WTC11 (cell line): ENCODE measurements around the gene HYAL2.

ENCODE experiments used
- CREB1 ChIP-seq: sonication (generic); formaldehyde crosslinking; IDR thresholded peaks from 2 replicates; pipeline ENCODE4 v1.8.0; 2023; ENCODE audit warnings: mild to moderate bottlenecking, missing genetic modification reagents
- ZNF219 ChIP-seq: sonication (generic); formaldehyde crosslinking; IDR thresholded peaks from 2 replicates; pipeline ENCODE4 v1.8.0; 2023; ENCODE audit warnings: missing genetic modification reagents, mild to moderate bottlenecking, borderline replicate concordance

DNA sequence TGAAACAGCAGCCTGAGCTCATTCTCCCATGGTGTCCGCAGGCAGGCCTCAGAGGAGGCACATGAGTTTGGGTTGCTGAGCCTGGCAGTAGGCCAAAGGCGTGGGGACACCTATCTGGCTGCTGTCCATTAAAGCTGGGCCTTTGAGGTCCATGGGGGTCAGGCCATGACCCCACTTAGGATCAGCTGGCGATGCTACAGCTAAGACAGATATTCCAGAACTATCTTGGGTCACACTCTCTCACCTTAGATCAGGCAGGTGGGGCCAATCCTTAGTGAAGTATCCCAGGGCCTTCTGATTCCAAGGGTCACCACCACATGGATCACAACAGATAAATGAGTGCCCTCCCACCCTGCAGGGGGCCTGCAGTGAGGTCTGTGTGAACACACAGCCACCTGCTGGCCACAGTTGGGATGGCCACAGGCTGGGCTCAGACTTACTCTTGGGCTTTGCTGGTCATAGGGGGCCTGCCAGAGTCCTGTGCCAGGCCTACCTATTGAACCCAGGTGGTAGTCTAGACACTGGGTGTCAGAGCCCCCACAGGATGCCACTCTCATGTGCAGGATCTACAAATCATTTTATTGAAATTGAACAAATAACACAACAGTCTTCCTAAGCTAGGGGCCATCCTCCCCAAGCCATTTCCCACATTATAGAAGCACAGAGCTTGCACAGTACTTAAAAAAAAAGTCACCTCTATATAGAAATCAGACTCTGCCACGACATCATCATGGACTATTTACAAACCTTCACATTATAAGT lies 2.0 kb upstream of the HYAL2 start:
- no peak for TF ChIP-seq CREB1 (CRISPR knock-in tag)
- TF ChIP-seq ZNF219 (CRISPR knock-in tag): no peak
